GM10266 (cell line): ENCODE measurements around the gene KCNG4.

ENCODE experiments used
- DNase-seq: peaks from one replicate; pipeline ENCODE4 v3.0.0; 2012; ENCODE audit errors: extremely low spot score
- CTCF ChIP-seq: IDR thresholded peaks from 2 replicates; pipeline ENCODE4 v1.5.1; 2012; ENCODE audit warnings: mild to moderate bottlenecking, low read depth; ENCODE audit not compliant: control insufficient read depth, insufficient read depth; ENCODE audit errors: missing control alignments

Gene KCNG4

GRCh38 chr16:84272740-84273320 lies 33.0 kb upstream of the KCNG4 start:
- DNase-seq, result no peak
- no peak for TF ChIP-seq CTCF

GRCh38 chr16:84271866-84272265 lies 32.1 kb upstream of the KCNG4 start:
- DNase-seq, result no peak
- TF ChIP-seq CTCF, result no peak

GRCh38 chr16:84271037-84271436 lies 31.2 kb upstream of the KCNG4 start:
- no peak for TF ChIP-seq CTCF

GRCh38 chr16:84270531-84270930 lies 30.7 kb upstream of the KCNG4 start:
- no peak for DNase-seq
- no peak for TF ChIP-seq CTCF

More at GRCh38 chr16:84271037-84271436, 31.2 kb upstream of the KCNG4 start:
- no peak for DNase-seq

GRCh38 chr16:84270071-84270470 lies 30.3 kb upstream of the KCNG4 start:
- no peak for DNase-seq
- no peak for TF ChIP-seq CTCF

- no peak for DNase-seq
- no peak for TF ChIP-seq CTCF
These were observed 28.7 kb upstream of the KCNG4 start for GRCh38 chr16:84268291-84269040.

- no peak for TF ChIP-seq CTCF
- no peak for DNase-seq
These were observed 27.6 kb upstream of the KCNG4 start for GRCh38 chr16:84267380-84267779.
